OCI-LY1 (cell line): ENCODE data around the gene USP43.

ENCODE experiments used
- H2AFZ ChIP-seq: fragments of 200-600 bp; sonication (generic), shearing (Covaris generic); 2 replicates; pipeline ENCODE4 v1.6.0; 2014; ENCODE audit warnings: antibody characterized with exemption, mild to moderate bottlenecking, low read length
- H3F3A ChIP-seq: fragments of 200-600 bp; sonication (generic), shearing (Covaris generic); 2 replicates; pipeline ENCODE4 v1.6.0; 2014; ENCODE audit warnings: mild to moderate bottlenecking, antibody characterized with exemption, low read length, moderate library complexity; ENCODE audit not compliant: insufficient read depth
- H3K27ac ChIP-seq: fragments of 200-600 bp; sonication (generic); 2 replicates; pipeline ENCODE4 v1.5.1; 2014; ENCODE audit warnings: low read length, mixed run types, mild to moderate bottlenecking, low read depth; ENCODE audit not compliant: poor library complexity, severe bottlenecking
- H3K27me3 ChIP-seq: fragments of 200-600 bp; sonication (generic); 2 replicates; pipeline ENCODE4 v1.6.0; 2014; ENCODE audit warnings: antibody characterized with exemption, mild to moderate bottlenecking, low read length, moderate library complexity; ENCODE audit not compliant: insufficient read depth
- H3K36me3 ChIP-seq: fragments of 200-600 bp; sonication (generic); 2 replicates; pipeline ENCODE4 v1.6.1; 2014; ENCODE audit warnings: mild to moderate bottlenecking, antibody characterized with exemption, low read length, moderate library complexity, mixed read lengths; ENCODE audit not compliant: insufficient read depth
- H3K4me1 ChIP-seq: fragments of 200-600 bp; sonication (generic); 2 replicates; pipeline ENCODE4 v1.5.1; 2014; ENCODE audit warnings: mild to moderate bottlenecking, low read length, moderate library complexity; ENCODE audit not compliant: insufficient read depth, severe bottlenecking
- H3K4me2 ChIP-seq: fragments of 200-600 bp; sonication (generic), shearing (Covaris generic); 2 replicates; pipeline ENCODE4 v1.6.1; 2014; ENCODE audit warnings: low read length
- H3K4me3 ChIP-seq: fragments of 200-600 bp; sonication (generic); 2 replicates; pipeline ENCODE4 v1.5.1; 2014; ENCODE audit warnings: low read length, low read depth, mild to moderate bottlenecking, mixed read lengths; ENCODE audit not compliant: poor library complexity, severe bottlenecking
- H3K79me2 ChIP-seq: fragments of 200-600 bp; shearing (Covaris generic); 2 replicates; pipeline ENCODE4 v1.6.1; 2016; ENCODE audit warnings: mixed run types, low read length, mixed read lengths; ENCODE audit not compliant: insufficient read depth
- H3K9ac ChIP-seq: fragments of 200-600 bp; sonication (generic), shearing (Covaris generic); 2 replicates; pipeline ENCODE4 v1.6.1; 2014; ENCODE audit warnings: mild to moderate bottlenecking, low read length, mixed read lengths
- H3K9me2 ChIP-seq: fragments of 200-600 bp; sonication (generic), shearing (Covaris generic); 2 replicates; pipeline ENCODE4 v1.6.1; 2014; ENCODE audit warnings: low read depth, mild to moderate bottlenecking, low read length, mixed read lengths
- H3K9me3 ChIP-seq: fragments of 200-600 bp; shearing (Covaris generic); 2 replicates; pipeline ENCODE4 v1.6.1; 2014; ENCODE audit warnings: low read length, mixed read lengths
- H4K20me1 ChIP-seq: fragments of 200-600 bp; sonication (generic), shearing (Covaris generic); 2 replicates; pipeline ENCODE4 v1.6.0; 2016; ENCODE audit warnings: mild to moderate bottlenecking, low read length; ENCODE audit not compliant: insufficient read depth
- EZH2 ChIP-seq: fragments of 200-600 bp; sonication (generic), shearing (Covaris generic); IDR thresholded peaks from 2 replicates; pipeline ENCODE4 v1.8.0; 2017; ENCODE audit warnings: borderline replicate concordance, mixed run types, mild to moderate bottlenecking, antibody characterized with exemption, low read length, moderate library complexity, mixed read lengths
- TF ChIP-seq, protein P1 (sequence below): fragments of 200-600 bp; sonication (generic), shearing (Covaris generic); IDR thresholded peaks from 2 replicates; pipeline ENCODE4 v1.5.1; 2017; ENCODE audit warnings: mild to moderate bottlenecking, antibody characterized with exemption, low read length, moderate library complexity, mixed read lengths

Gene USP43

DNA sequence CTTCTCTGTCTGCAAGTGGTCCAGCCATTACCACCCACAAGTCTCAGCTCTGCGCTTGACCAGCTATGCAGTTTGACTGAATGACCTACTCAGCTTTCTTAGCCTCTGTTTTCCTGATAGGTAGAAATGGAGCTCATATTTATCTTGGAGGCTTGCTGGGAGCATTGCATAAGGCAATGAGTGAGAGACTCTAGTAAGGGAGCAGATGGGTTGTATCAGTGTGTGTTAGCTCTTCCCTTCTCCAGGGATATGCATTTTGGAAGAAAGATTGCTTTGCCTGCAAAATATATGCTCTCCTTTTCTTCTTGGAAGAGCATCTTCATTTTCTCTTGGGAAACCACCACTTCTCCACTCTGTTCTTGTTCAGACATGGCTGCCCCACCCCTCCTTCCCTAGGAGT lies 120.0 kb downstream of the USP43 start:
- H3K79me2 ChIP-seq: no peaks in the 10 kb centered on the region
- H3K36me3 ChIP-seq: no peaks in the 10 kb centered on the region
- H4K20me1 ChIP-seq: no peaks in the 10 kb centered on the region
- H3K4me3 ChIP-seq: no peak overlapping the region
- H3F3A ChIP-seq: no peaks in the 10 kb centered on the region
- H3K4me2 ChIP-seq: no peak overlapping the region
- no peaks in the 10 kb centered on the region for H3K4me1 ChIP-seq
- no peaks in the 10 kb centered on the region for H3K9me2 ChIP-seq
- TF ChIP-seq EZH2: no peak
- TF ChIP-seq, protein P1, sequence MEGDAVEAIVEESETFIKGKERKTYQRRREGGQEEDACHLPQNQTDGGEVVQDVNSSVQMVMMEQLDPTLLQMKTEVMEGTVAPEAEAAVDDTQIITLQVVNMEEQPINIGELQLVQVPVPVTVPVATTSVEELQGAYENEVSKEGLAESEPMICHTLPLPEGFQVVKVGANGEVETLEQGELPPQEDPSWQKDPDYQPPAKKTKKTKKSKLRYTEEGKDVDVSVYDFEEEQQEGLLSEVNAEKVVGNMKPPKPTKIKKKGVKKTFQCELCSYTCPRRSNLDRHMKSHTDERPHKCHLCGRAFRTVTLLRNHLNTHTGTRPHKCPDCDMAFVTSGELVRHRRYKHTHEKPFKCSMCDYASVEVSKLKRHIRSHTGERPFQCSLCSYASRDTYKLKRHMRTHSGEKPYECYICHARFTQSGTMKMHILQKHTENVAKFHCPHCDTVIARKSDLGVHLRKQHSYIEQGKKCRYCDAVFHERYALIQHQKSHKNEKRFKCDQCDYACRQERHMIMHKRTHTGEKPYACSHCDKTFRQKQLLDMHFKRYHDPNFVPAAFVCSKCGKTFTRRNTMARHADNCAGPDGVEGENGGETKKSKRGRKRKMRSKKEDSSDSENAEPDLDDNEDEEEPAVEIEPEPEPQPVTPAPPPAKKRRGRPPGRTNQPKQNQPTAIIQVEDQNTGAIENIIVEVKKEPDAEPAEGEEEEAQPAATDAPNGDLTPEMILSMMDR: no peak
- no peak overlapping the region for H3K9ac ChIP-seq
- no peak overlapping the region for H2AFZ ChIP-seq
- H3K9me3 ChIP-seq: no peaks in the 10 kb centered on the region
- H3K27ac ChIP-seq: no peak overlapping the region
- H3K27me3 ChIP-seq: no peaks in the 10 kb centered on the region

- Histone ChIP-seq H3K27ac (no peak overlapping the region), H3K27me3 (no peaks in the 10 kb centered on the region), H2AFZ (no peak overlapping the region), H3F3A (no peaks in the 10 kb centered on the region), H3K4me2 (no peak overlapping the region), H3K9me2 (no peaks in the 10 kb centered on the region), H3K9me3 (no peaks in the 10 kb centered on the region), H4K20me1 (no peaks in the 10 kb centered on the region), H3K36me3 (no peaks in the 10 kb centered on the region), H3K4me3 (no peak overlapping the region), H3K9ac (no peak overlapping the region), H3K4me1 (no peaks in the 10 kb centered on the region), H3K79me2 (no peaks in the 10 kb centered on the region)
- no peak for TF ChIP-seq EZH2
- TF ChIP-seq, protein P1: no peak
Measured at GRCh38 chr17:9766970-9767369, 121.7 kb downstream of the USP43 start.

GRCh38 chr17:9767432-9767991 lies 122.2 kb downstream of the USP43 start:
- H3K9ac ChIP-seq: no peak overlapping the region
- no peaks in the 10 kb centered on the region for H3K9me3 ChIP-seq
- no peak overlapping the region for H2AFZ ChIP-seq
- no peak overlapping the region for H3K4me3 ChIP-seq
- no peaks in the 10 kb centered on the region for H3F3A ChIP-seq
- H3K27me3 ChIP-seq: no peaks in the 10 kb centered on the region
- no peaks in the 10 kb centered on the region for H4K20me1 ChIP-seq
- TF ChIP-seq, protein P1: no peak
- TF ChIP-seq EZH2: no peak
- no peaks in the 10 kb centered on the region for H3K9me2 ChIP-seq
- H3K36me3 ChIP-seq: no peaks in the 10 kb centered on the region
- H3K4me1 ChIP-seq: no peaks in the 10 kb centered on the region
- no peaks in the 10 kb centered on the region for H3K79me2 ChIP-seq
- H3K27ac ChIP-seq: no peak overlapping the region
- H3K4me2 ChIP-seq: no peak overlapping the region
